ENCODE data around the gene BUD31.
"Not testable (repeated sequence)": the region's sequence is repeated elsewhere in the genome, so short reads cannot be mapped to it uniquely, and the experiment has no call there.

The BUD31 gene

DNA sequence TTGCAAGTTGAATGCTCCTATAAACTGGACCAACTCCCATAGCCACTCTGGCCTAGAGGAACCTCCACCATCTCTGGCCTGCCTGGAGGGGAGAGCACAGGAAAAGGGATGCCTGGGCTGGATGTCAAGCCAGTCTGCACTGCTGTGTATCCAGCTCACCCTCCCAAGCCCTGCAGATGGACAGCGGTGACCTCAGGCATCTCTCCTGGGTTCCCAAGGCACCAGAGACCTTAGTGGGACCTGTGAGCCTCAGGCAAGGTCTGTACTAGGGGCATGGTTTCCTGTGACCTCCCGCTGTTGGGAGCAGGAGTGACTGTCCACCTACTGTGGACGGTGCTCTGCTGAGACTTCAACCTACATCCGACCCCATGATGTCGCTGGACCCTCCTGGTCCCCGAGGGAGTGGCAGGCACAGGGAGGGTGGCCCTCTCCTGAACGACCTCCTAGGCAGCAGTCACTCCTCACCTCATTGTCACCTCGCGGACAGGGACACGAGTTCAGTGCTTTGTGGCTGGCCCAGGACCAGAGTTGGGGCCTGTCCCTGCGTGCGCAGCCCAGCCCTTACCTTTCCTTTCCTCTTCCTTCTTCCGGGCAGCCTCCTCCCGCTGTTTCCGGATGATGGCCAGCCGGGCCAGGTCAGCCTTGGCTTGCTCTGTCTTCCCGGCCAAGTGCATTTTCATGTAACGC, 11.3 kb upstream of the BUD31 start:
- in situ Hi-C loops (cut with HindIII; ENCODE audit: low sequenced_read_pairs), result no loop called here

DNA sequence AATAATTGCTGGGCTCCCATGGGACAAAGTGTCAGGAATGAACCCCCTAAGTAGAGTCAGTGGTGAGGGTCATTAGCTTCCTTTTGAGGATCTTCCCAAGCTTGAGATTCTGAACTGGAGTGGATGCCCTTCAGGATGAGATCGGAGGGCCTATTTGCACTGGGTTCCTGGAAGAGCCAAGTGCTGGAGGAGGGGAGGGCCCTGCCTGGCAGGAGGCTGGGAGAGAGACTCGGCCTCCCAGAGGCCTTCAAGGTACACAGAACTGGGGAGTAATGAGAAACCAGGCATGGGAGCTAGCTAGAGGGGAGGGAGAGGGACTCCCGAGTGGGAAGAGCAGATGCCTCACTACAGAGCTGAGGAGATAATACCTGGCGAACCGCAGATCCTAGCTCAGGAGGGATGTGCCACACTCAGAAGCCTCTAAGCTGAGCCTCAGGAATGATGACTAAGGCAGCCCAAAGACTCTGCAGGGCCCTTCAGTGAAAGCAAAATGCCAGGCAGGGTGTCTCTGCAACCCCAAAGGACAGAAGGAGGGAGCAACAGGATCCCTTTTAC, 9.8 kb upstream of the BUD31 start:
- in situ Hi-C loops (cut with HindIII; ENCODE audit: low sequenced_read_pairs), result no loop called here

DNA sequence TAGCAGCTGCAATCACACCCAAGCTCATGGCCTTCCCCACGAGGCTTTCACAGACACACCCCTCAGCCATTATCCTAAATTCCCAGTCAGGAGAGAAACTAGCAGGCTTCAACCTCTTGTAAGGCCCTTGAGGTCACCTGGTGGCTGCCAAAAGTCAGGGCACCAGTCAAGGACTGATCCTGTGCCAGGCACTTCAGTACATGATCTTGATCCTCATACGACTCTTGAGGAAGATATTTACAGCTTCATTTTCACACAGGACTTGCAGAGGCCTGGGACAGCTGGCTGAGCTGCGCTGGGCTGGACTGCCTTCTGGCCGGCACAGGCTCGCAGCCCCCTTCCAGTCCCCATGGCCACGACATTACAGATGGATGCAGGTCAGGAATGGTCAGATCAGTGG, 9.2 kb upstream of the BUD31 start:
- in situ Hi-C loops (cut with HindIII; ENCODE audit: low sequenced_read_pairs), result no loop called here

DNA sequence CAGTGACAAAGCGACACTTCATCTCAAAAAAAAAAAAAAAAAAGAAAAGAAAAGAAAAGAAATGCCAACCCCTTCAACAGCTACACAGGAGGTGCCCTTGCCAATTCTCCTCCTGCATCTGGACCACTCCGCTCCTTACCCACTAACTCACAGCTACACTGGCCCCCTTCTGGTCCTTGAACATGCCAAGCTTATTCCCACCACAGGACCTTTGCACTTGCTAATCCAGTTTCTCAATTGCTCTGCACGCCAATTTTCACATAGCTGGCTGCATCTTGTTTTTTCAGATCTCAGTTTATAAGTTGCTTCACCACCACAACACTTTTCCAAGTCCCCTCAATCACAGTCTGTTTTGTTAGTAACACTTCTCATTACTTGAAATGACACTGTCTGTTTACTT, 5.9 kb upstream of the BUD31 start:
- in situ Hi-C loops (cut with HindIII; ENCODE audit: low sequenced_read_pairs), result no loop called here

DNA sequence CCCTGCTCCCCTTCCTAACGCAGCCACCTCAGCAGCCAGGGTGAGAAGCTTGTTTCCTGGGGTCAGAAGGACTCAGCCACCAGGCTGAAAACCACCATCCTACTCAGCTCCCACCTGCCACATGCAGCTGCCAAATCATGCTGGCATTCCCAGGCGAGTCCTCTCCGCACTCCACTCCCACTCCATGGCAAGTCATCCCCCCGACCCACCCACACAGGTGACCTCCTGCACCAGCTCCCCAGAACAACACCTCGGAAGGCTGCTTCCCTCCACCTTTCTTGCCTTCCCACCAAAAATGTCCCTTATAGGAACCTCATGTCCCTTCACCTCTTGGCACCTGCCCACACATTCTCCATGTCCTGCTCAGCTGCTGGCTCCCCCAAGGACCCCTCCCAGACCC, 5.0 kb upstream of the BUD31 start:
- in situ Hi-C loops (cut with HindIII; ENCODE audit: low sequenced_read_pairs), result no loop called here

DNA sequence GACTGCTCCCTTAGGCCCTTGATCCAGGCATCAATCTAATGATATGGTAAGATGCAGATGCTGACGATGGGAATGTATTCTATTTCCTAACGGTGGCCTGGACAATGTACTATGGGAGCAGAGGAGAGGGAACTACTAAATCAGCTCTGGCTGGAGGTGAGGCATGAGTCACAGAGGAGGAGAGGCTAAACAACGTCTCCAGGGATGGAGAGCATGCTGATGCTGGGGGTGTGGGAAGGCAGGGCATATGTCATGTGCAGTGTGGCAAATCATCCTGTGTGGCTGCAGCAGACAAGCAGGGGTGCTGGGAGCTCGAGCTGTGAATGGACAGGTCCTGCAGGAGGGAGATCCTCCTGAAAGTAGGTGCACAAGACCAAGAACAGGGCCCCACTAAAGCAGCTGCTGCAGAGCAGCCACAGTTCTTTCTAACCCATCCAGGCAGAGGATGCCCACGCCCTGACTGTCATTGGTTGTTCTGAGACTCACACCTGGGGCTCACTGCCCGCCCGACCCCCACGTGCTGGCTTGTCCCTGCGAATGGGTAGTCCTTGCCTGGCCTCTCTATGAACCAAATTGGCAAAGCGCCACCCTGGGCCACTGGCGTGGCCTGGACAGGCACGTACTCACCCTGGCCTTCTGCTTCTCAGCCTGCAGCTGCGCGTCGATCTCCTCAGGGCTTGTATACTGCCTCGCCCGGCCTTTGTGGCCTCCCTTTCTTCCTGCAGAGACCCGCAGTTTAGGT, 4.4 kb upstream of the BUD31 start:
- in situ Hi-C loops (cut with HindIII; ENCODE audit: low sequenced_read_pairs), result no loop called here

DNA sequence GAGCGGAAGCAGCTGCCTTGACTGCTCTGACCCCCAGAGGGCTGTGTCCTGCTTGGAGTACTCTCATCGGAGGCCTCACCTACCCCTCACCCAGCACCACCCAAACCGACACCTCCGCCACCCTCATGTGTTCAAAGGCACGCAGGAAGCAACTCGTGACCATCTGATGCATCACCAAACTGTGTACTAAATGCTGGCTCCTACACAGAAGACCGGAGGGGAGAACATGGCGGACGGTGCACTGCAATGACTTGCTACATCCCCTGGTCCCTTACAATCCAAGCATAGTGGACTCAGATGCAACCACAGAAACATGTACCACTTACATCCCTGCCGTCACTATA, 3.8 kb upstream of the BUD31 start:
- in situ Hi-C loops (cut with HindIII; ENCODE audit: low sequenced_read_pairs), result no loop called here

DNA sequence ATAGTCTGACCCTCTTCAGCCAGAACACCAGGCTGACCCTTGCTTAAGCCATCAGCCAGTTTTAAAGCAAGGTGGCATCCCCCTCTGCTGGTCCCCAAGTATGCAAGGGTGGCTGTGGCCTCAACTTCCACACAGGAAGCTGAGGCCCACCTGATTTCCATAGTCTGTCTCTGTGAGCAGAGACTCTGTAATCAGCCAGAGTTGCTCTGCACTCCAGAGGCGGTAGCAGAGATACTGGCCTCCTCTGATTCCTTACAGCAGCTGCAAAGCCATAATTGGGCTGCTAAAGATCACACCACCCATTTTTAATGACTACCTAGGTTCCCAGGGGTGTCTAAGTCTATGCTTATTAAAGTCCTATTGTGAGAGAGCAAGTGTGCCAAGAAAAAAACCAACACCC, 2.2 kb upstream of the BUD31 start:
- in situ Hi-C loops (cut with HindIII; ENCODE audit: low sequenced_read_pairs), result no loop called here

GRCh38 chr7:99407872-99408378, 844 bp upstream of the BUD31 start:
- in situ Hi-C loops (cut with HindIII; ENCODE audit: low sequenced_read_pairs), result no loop called here

GRCh38 chr7:99409192-99409572, 413 bp downstream of the BUD31 start:
- in situ Hi-C loops (cut with HindIII; ENCODE audit: low sequenced_read_pairs), result no loop called here

DNA sequence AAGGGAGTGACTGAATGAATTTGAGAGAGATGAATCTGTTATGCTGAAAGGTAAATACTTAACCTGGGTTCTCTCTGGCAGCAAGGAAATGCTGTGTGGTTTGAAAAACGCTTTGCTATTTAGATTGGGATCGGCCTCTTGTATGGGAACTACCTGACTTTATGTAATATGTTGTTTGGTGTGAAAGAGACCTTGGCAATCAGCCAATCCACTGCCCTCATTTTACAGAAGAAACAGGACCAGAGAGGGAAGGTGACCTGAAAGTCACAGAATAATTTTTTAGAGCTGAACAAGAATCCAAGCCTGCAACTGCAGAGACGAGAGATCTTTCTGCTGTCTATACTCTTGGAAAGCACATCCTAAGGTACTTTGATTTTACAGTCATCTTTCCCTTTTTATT, 1.0 kb downstream of the BUD31 start:
- in situ Hi-C loops (cut with HindIII; ENCODE audit: low sequenced_read_pairs), result no loop called here

DNA sequence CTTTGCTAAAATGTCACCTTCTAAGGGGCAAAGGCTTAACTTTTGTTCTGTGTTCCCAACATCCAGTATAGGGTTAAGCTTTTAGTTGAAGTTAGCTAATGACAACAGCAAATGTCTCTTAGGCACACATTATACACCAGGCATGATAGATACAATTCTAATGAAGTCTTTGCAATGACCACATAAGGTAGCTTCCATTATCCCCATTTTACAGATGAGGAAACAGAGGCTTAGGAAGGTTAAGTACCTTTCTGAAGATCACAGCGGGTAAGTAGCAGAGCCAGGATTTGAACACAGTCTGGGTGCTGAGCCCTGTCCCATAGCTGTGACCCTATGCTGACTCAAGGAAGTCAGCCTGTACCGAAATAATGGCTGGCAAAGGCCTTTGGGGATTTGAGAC, 1.9 kb downstream of the BUD31 start:
- in situ Hi-C loops (cut with HindIII; ENCODE audit: low sequenced_read_pairs), result no loop called here

DNA sequence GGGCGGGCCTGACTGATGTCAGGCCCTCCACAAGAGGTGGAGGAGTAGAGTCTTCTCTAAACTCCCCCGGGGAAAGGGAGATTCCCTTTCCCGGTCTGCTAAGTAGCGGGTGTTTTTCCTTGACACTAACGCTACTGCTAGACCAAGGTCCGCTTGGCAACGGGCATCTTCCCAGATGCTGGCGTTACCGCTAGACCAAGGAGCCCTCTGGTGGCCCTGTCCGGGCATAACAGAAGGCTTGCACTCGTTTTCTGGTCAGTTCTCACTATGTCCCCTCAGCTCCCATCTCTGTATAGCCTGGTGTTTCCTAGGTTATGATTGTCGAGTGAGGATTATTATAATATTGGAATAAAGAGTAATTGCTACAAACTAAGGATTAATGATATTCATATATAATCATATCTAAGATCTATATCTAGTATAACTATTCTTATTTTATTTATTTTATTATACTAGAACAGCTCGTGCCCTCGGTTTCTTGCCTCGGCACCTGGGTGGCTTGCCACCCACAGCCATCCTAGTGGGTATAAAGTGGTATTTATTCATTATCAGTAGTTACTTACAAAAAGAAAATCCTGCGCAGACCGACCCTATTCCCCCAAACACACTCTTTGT, 6.9 kb downstream of the BUD31 start:
- in situ Hi-C loops (cut with HindIII; ENCODE audit: low sequenced_read_pairs), result not testable (repeated sequence)

- in situ Hi-C loops (cut with HindIII; ENCODE audit: low sequenced_read_pairs), result no loop called here
These were observed 9.5 kb downstream of the BUD31 start for GRCh38 chr7:99418260-99418659.

GRCh38 chr7:99419323-99420021, 10.7 kb downstream of the BUD31 start:
- in situ Hi-C loops (cut with HindIII; ENCODE audit: low sequenced_read_pairs), result no loop called here

DNA sequence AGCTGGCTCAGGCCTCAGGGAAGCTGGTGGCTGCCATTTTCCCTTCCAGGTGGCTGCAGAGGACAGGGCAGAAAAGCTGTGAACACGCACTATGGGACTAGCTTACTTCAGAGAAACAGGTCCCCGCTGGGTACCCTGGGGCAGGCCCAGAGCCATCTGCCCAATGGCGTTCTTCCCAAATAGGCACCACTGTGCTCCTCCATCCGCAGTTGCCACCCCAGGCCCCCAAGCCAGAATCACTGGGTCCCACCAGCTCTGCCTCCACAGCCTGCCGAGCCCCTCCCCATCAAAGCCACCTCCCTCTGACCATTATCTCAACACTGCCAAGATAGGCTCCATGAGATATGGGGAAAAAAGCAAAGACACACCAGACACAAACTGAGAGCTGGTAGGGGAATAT, 11.4 kb downstream of the BUD31 start:
- in situ Hi-C loops (cut with HindIII; ENCODE audit: low sequenced_read_pairs), result no loop called here

DNA sequence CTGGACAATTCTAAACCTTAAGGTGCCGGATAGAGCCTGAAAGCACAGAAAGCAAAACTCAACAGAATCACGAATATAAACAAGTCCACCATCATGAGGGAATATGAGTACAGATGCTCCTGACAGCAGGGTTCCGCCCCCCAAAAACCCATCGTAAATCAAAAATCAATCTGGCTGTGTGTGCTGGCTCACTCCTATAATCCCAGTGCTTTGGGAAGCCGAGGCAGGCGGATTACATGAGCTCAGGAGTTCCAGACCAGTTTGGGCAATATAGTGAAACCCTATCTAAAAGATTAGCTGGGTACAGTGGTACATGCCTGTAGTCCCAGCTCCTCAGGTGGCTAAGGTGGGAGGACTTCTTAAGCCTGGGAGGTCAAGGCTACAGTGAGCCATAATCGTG, 12.2 kb downstream of the BUD31 start:
- in situ Hi-C loops (cut with HindIII; ENCODE audit: low sequenced_read_pairs), result no loop called here

DNA sequence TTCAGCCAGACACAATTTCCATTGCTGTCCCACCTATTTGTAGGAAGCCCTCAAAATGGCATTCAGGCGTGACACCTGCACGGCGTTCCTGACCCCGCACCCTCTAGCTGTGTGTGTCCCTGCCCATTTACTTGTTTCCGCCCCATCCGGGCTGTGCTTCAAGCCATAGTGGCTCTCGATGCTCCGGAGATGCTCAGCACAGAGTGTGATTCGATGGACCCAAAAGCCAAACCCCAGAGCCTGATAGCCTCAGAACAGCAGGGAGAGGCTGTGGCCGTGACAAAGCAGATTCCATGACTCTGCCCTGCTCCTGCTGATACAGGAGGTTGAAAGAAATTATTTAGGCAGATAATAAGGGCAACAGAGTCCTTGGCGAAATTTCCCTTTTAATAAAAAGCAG, 13.4 kb downstream of the BUD31 start:
- in situ Hi-C loops (cut with HindIII; ENCODE audit: low sequenced_read_pairs), result no loop called here

GRCh38 chr7:99422625-99423024, 13.9 kb downstream of the BUD31 start:
- in situ Hi-C loops (cut with HindIII; ENCODE audit: low sequenced_read_pairs), result no loop called here

DNA sequence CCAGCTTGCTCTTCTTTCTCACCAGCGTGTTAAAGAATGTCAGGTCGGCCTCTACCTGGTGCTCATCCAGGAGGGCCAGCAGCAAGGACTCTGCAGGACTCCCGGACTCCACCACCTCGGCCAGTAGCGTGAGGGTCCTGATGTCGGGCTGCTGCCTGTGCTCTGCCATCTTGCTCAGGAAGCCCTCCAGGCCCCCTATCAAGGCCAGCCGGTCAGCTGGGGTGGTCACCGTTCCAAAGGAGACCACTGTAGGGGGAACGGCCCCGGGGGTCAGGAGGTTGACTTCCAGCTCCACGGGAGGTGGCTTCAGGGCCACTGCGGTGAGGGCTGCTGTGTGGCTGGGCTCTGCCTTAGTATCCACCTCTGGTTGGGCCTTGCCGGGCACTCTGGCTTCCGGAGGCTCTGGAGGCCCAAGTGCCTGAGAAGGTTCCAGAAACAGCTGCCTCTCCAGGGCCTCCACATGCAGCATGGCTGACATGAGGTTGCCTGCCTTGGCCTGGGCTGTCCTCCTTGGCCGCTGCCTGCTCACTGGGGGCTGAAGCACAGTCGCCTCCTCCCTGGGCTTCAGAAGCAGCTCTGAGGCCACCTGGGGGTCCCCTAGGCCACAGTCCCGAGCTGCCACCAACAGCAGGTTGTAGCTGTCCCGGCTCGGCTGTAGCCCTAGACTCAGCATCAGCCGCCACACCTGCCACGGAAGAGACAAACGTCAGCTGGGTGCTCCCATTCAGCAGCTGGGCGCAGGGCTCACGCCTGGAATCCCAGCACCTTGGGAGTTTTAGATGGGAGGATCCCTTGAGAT, 16.4 kb downstream of the BUD31 start:
- in situ Hi-C loops (cut with HindIII; ENCODE audit: low sequenced_read_pairs), result no loop called here

Data from DLD1 (cell line).